Measurements from ENCODE around the gene CUL7.

DNA sequence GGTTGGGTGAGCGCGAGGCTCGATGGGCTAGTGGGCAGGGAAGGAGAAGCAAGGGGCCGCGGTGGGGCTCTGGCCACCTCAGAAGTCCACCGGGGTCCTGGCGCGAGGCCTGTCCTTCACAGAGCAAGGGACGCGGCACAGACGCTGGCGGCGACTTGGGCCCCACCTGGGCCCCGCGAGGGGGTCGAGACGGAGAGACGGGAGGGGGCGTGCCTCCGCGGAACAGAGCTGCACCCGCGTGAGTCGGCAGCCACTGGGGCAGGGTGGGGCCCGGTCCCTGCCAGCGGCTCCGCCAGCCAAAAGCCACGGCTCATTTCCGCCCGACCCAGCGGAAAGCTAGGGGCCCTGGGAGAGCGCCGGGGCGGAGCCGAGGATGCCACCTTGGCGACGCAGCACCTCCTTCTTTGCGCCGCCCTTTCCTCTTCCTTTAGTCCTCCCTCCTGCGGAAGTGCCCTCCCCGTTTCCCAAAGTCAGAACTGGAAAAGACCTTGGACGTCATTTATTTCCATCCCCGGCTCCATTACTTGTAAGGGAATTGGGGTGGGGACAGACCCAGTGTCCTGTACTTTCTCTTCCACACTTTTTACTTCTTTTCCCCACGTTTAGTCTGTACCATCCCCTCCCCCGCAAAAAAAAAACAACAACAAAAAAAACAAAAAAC is at the start of gene CUL7:
- TF ChIP-seq, protein P1, sequence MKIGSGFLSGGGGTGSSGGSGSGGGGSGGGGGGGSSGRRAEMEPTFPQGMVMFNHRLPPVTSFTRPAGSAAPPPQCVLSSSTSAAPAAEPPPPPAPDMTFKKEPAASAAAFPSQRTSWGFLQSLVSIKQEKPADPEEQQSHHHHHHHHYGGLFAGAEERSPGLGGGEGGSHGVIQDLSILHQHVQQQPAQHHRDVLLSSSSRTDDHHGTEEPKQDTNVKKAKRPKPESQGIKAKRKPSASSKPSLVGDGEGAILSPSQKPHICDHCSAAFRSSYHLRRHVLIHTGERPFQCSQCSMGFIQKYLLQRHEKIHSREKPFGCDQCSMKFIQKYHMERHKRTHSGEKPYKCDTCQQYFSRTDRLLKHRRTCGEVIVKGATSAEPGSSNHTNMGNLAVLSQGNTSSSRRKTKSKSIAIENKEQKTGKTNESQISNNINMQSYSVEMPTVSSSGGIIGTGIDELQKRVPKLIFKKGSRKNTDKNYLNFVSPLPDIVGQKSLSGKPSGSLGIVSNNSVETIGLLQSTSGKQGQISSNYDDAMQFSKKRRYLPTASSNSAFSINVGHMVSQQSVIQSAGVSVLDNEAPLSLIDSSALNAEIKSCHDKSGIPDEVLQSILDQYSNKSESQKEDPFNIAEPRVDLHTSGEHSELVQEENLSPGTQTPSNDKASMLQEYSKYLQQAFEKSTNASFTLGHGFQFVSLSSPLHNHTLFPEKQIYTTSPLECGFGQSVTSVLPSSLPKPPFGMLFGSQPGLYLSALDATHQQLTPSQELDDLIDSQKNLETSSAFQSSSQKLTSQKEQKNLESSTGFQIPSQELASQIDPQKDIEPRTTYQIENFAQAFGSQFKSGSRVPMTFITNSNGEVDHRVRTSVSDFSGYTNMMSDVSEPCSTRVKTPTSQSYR (CRISPR knock-in tag; IDR thresholded peaks at IDR 0.05): peak; percentile 82; the same call in 1 of the 2 replicates
- TF ChIP-seq, protein P2, sequence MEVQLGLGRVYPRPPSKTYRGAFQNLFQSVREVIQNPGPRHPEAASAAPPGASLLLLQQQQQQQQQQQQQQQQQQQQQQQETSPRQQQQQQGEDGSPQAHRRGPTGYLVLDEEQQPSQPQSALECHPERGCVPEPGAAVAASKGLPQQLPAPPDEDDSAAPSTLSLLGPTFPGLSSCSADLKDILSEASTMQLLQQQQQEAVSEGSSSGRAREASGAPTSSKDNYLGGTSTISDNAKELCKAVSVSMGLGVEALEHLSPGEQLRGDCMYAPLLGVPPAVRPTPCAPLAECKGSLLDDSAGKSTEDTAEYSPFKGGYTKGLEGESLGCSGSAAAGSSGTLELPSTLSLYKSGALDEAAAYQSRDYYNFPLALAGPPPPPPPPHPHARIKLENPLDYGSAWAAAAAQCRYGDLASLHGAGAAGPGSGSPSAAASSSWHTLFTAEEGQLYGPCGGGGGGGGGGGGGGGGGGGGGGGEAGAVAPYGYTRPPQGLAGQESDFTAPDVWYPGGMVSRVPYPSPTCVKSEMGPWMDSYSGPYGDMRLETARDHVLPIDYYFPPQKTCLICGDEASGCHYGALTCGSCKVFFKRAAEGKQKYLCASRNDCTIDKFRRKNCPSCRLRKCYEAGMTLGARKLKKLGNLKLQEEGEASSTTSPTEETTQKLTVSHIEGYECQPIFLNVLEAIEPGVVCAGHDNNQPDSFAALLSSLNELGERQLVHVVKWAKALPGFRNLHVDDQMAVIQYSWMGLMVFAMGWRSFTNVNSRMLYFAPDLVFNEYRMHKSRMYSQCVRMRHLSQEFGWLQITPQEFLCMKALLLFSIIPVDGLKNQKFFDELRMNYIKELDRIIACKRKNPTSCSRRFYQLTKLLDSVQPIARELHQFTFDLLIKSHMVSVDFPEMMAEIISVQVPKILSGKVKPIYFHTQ (CRISPR knock-in tag; IDR thresholded peaks at IDR 0.05): peak; percentile 83; the same call in 1 of the 2 replicates
- TF ChIP-seq, protein P3, sequence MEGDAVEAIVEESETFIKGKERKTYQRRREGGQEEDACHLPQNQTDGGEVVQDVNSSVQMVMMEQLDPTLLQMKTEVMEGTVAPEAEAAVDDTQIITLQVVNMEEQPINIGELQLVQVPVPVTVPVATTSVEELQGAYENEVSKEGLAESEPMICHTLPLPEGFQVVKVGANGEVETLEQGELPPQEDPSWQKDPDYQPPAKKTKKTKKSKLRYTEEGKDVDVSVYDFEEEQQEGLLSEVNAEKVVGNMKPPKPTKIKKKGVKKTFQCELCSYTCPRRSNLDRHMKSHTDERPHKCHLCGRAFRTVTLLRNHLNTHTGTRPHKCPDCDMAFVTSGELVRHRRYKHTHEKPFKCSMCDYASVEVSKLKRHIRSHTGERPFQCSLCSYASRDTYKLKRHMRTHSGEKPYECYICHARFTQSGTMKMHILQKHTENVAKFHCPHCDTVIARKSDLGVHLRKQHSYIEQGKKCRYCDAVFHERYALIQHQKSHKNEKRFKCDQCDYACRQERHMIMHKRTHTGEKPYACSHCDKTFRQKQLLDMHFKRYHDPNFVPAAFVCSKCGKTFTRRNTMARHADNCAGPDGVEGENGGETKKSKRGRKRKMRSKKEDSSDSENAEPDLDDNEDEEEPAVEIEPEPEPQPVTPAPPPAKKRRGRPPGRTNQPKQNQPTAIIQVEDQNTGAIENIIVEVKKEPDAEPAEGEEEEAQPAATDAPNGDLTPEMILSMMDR (IDR thresholded peaks at IDR 0.05): no peak
- TF ChIP-seq, protein P4, sequence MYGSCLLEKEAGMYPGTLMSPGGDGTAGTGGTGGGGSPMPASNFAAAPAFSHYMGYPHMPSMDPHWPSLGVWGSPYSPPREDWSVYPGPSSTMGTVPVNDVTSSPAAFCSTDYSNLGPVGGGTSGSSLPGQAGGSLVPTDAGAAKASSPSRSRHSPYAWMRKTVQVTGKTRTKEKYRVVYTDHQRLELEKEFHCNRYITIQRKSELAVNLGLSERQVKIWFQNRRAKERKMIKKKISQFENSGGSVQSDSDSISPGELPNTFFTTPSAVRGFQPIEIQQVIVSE (CRISPR knock-in tag; IDR thresholded peaks at IDR 0.05; ENCODE audit: borderline replicate concordance): no peak
- TF ChIP-seq, protein P5, sequence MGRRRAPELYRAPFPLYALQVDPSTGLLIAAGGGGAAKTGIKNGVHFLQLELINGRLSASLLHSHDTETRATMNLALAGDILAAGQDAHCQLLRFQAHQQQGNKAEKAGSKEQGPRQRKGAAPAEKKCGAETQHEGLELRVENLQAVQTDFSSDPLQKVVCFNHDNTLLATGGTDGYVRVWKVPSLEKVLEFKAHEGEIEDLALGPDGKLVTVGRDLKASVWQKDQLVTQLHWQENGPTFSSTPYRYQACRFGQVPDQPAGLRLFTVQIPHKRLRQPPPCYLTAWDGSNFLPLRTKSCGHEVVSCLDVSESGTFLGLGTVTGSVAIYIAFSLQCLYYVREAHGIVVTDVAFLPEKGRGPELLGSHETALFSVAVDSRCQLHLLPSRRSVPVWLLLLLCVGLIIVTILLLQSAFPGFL (CRISPR knock-in tag; IDR thresholded peaks at IDR 0.05; ENCODE audit: borderline replicate concordance): no peak; the same call in 1 of the 2 replicates
- TF ChIP-seq, protein P6, sequence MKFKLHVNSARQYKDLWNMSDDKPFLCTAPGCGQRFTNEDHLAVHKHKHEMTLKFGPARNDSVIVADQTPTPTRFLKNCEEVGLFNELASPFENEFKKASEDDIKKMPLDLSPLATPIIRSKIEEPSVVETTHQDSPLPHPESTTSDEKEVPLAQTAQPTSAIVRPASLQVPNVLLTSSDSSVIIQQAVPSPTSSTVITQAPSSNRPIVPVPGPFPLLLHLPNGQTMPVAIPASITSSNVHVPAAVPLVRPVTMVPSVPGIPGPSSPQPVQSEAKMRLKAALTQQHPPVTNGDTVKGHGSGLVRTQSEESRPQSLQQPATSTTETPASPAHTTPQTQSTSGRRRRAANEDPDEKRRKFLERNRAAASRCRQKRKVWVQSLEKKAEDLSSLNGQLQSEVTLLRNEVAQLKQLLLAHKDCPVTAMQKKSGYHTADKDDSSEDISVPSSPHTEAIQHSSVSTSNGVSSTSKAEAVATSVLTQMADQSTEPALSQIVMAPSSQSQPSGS (CRISPR knock-in tag; IDR thresholded peaks at IDR 0.05; ENCODE audit: borderline replicate concordance, low read depth): no peak
- TF ChIP-seq, protein P7, sequence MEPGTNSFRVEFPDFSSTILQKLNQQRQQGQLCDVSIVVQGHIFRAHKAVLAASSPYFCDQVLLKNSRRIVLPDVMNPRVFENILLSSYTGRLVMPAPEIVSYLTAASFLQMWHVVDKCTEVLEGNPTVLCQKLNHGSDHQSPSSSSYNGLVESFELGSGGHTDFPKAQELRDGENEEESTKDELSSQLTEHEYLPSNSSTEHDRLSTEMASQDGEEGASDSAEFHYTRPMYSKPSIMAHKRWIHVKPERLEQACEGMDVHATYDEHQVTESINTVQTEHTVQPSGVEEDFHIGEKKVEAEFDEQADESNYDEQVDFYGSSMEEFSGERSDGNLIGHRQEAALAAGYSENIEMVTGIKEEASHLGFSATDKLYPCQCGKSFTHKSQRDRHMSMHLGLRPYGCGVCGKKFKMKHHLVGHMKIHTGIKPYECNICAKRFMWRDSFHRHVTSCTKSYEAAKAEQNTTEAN (CRISPR knock-in tag; IDR thresholded peaks at IDR 0.05): no peak
- TF ChIP-seq ESRRA (CRISPR knock-in tag; IDR thresholded peaks at IDR 0.05; ENCODE audit: borderline replicate concordance) (0 out of 2 replicates have a peak, but pooled peaks have one; percentile 38), ZNF416 (CRISPR knock-in tag; IDR thresholded peaks at IDR 0.05) (peak; percentile 96), CBFB (CRISPR knock-in tag; IDR thresholded peaks at IDR 0.05; ENCODE audit: low read depth) (no peak)
